ENCODE measurements around the gene YIF1B.

GRCh38 chr19:38267761-38268483 lies 47.8 kb downstream of the YIF1B start:
- no peak for TF ChIP-seq CTCF (IDR thresholded peaks at IDR 0.05; ENCODE audit: borderline replicate concordance, extremely low read depth, low read length, poor library complexity, severe bottlenecking)
- no peak for TF ChIP-seq EZH2 (IDR thresholded peaks at IDR 0.05; ENCODE audit: borderline replicate concordance, low read depth, low read length, severe bottlenecking)

All from DND-41 (cell line).